Astrocyte of the cerebellum (primary cell): ENCODE results near the gene SLC38A4.

ENCODE experiments used
- DNase-seq: peaks from one replicate; pipeline ENCODE4 v3.0.0-alpha.2; 2011; ENCODE audit warnings: low read depth
- H3K4me3 ChIP-seq: 2 replicates; pipeline ENCODE4 v1.5.1; 2011; ENCODE audit warnings: mild to moderate bottlenecking, low read depth, low read length, moderate library complexity
- in situ Hi-C: cut with HindIII; loops from 2 replicates; pipeline ENCODE4 v1.10.0; 2017; ENCODE audit warnings: low sequenced_read_pairs
- TF ChIP-seq, protein P1 (sequence below): IDR thresholded peaks from 2 replicates; pipeline ENCODE4 v1.5.1; 2012; ENCODE audit warnings: low read length, low read depth, moderate library complexity, mild to moderate bottlenecking; ENCODE audit errors: missing control alignments

Gene SLC38A4

GRCh38 chr12:46839232-46839631 is 13.4 kb upstream of the SLC38A4 start:
- no peak overlapping the region for H3K4me3 ChIP-seq
- in situ Hi-C loops, result no loop called here
- TF ChIP-seq, protein P1, sequence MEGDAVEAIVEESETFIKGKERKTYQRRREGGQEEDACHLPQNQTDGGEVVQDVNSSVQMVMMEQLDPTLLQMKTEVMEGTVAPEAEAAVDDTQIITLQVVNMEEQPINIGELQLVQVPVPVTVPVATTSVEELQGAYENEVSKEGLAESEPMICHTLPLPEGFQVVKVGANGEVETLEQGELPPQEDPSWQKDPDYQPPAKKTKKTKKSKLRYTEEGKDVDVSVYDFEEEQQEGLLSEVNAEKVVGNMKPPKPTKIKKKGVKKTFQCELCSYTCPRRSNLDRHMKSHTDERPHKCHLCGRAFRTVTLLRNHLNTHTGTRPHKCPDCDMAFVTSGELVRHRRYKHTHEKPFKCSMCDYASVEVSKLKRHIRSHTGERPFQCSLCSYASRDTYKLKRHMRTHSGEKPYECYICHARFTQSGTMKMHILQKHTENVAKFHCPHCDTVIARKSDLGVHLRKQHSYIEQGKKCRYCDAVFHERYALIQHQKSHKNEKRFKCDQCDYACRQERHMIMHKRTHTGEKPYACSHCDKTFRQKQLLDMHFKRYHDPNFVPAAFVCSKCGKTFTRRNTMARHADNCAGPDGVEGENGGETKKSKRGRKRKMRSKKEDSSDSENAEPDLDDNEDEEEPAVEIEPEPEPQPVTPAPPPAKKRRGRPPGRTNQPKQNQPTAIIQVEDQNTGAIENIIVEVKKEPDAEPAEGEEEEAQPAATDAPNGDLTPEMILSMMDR, result no peak
- no peak for DNase-seq

DNA sequence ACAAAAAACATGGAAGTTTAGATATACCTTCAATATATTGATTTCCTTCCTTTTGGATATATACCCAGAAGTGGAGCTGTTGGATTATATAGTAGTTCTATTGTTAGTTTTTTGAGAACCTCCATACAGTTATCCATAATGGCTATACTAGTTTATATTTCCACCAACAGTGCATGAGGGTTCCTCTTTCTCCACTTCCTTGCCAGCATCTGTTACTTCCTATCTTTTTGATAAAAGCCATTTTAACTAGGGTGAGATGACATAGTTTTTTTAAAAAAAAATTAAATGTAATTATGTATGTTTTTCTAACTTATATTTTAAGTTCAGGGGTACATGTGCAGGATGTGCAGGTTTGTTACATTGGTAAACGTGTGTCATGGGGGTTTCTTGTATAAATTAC is 10.0 kb upstream of the SLC38A4 start:
- in situ Hi-C loops, result no loop called here
- TF ChIP-seq, protein P1, result no peak
- H3K4me3 ChIP-seq, result no peak overlapping the region

GRCh38 chr12:46832130-46832704 is 6.4 kb upstream of the SLC38A4 start:
- TF ChIP-seq, protein P1, result no peak
- in situ Hi-C loops, result no loop called here
- H3K4me3 ChIP-seq, result no peak overlapping the region
- no peak for DNase-seq

More for the DNA sequence above, 10.0 kb upstream of the SLC38A4 start:
- DNase-seq, result no peak

DNA sequence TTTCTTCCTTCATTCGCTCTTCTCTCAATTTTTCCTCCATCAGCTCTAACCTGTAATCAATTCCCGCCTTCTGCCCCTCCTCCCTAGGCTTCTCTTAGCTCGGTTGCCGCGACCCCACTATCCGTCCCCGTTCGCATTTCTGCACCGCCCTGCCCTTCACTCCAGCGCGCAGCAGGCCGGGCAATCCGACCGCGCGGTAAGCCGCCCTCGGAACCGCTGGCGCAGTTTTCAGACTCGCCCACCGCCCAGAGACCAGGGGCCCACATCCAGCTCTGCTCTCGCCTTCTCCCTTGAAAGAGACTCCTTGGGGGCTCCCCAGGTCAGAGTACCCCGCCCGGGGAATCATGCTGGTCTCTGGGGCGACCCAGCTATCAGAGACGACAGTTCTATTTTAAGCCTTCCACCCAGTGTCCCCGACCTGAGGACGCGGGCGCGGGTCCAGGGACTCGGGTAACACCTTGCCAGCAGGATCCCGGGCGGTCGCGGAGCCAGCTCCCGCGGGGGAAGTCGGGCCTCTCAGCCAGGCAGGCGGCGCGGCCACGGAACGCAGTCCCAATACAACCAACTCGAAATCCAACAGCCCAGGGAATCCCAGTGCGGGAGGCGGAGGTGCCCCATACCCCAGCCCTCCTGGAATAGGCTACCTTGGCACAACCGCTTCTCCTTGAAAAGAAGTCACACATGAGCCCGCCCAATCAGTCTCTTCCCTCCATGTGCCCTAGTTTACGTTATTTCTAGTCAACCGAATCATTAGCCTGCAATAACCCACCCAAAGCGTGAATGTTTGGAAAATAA is 5.7 kb upstream of the SLC38A4 start:
- TF ChIP-seq, protein P1, result no peak
- peak overlapping the region; percentile 36 for H3K4me3 ChIP-seq
- DNase-seq, result no peak
- in situ Hi-C loops, result no loop called here

DNA sequence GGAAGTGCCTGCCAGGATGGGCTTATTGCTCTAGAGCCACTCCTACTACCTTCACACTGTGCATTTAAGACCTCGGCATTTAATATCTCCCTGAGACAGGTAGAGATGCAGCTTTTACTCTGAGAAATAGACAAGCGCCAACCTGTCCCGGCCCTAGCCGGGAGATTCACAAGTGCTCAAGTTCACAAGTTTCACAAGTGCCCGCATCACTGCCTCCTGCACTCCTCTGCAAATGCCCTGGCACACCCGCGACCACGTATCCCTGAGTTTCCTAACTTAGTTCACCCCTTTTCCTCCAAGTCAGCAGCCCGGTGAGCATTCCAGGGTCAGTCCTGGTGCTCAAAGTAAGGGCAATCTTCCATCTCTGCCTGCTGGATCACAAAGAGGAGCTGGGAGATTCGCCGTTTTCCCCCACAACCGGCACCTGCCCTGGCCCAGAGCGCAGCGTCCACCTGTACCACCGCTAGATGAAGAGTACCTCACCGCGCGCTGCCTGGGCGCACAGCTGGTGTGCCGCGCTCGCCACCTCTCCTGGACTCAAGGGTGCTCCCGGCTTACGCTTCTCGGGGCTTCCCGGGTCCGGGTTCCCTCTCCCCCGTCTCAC is 5.0 kb upstream of the SLC38A4 start:
- TF ChIP-seq, protein P1, result no peak
- in situ Hi-C loops, result no loop called here
- no peak for DNase-seq
- H3K4me3 ChIP-seq, result peak overlapping the region; percentile 36

- DNase-seq, result no peak
- in situ Hi-C loops, result no loop called here
- TF ChIP-seq, protein P1, result no peak
- no peak overlapping the region for H3K4me3 ChIP-seq
These were observed 1.1 kb downstream of the SLC38A4 start for GRCh38 chr12:46824709-46825108.
